Kidney (tissue), 14 donors: ENCODE measurements around the gene SHISA6. TPM values are rescaled to one million over a fixed set of nuclear protein-coding genes. Genes with fewer than 3 reads are reported as not detected.

ENCODE experiments used
- DNase-seq, 5 donors: peaks; one replicate each; pipeline ENCODE4 v3.0.0-alpha.2; 2013 to 2020
- FAIRE-seq: peaks from 2 replicates; lab custom pipeline; 2012; peaks lifted over from hg19 to GRCh38; lab: Jason Lieb, UNC
- H3K27ac ChIP-seq, 2 donors: one replicate each; pipeline ENCODE4 v1.7.0; 2013; ENCODE audit warnings: low read depth in 2 of 2, low read length in 2 of 2, inconsistent platforms in 1 of 2
- H3K27me3 ChIP-seq: one replicate; pipeline ENCODE4 v1.7.1; 2013; ENCODE audit warnings: low read length, inconsistent platforms; ENCODE audit not compliant: control insufficient read depth, insufficient read depth
- H3K36me3 ChIP-seq, 3 donors: one replicate each; pipeline versions ENCODE4 v1.7.0 to v1.7.1; 2013; ENCODE audit warnings: low read length in 3 of 3, control low read depth in 1 of 3, inconsistent platforms in 1 of 3; ENCODE audit not compliant: insufficient read depth in 3 of 3, control insufficient read depth in 2 of 3
- H3K4me1 ChIP-seq, 3 donors: one replicate each; pipeline versions ENCODE4 v1.7.0 to v1.7.1; 2013; ENCODE audit warnings: low read length in 3 of 3, inconsistent platforms in 1 of 3, low read depth in 1 of 3; ENCODE audit not compliant: control insufficient read depth in 2 of 3, insufficient read depth in 2 of 3
- H3K4me3 ChIP-seq, 3 donors: one replicate each; pipeline versions ENCODE4 v1.7.0 to v1.8.1; 2013; ENCODE audit warnings: low read length in 3 of 3, control low read depth in 1 of 3, inconsistent platforms in 1 of 3
- H3K9ac ChIP-seq, 3 donors: one replicate each; pipeline versions ENCODE4 v1.7.0 to v1.7.1; 2013; ENCODE audit warnings: low read length in 3 of 3, control low read depth in 1 of 3, inconsistent platforms in 1 of 3
- H3K9me3 ChIP-seq, 3 donors: one replicate each; pipeline versions ENCODE4 v1.7.0 to v1.7.1; 2013; ENCODE audit warnings: low read length in 3 of 3, control low read depth in 1 of 3, inconsistent platforms in 1 of 3; ENCODE audit not compliant: control insufficient read depth in 2 of 3, insufficient read depth in 1 of 3
- CTCF ChIP-seq: IDR thresholded peaks from 3 replicates; pipeline ENCODE4 v1.5.1; 2012; ENCODE audit warnings: mild to moderate bottlenecking, moderate library complexity, borderline replicate concordance; ENCODE audit not compliant: insufficient read depth; ENCODE audit errors: extremely low read depth
- intact Hi-C: fragments of 100-400 bp; cut with DNase I; formaldehyde crosslinking; loops from one replicate; pipeline ENCODE4 v1.11.1; 2022
- polyA plus RNA-seq: library from polyadenylated mRNA; stranded (reverse); fragments of 350-450 nt; fragmentation: Illumina TruSeq; extraction: RNeasy Lipid Tissue Mini Kit (QIAGEN cat#74804); gene quantifications from one replicate; pipeline ENCODE4 v1.2.3, GENCODE V29; 2014; ENCODE audit warnings: low read depth, low replicate concordance; ENCODE audit not compliant: insufficient read depth
- total RNA-seq: library from RNA; stranded (reverse); fragmentation: NEBNext Ultra II Directional; extraction: Animal tissue kit (Norgen Biotek cat#: 25700); gene quantifications from one replicate; pipeline ENCODE4 v1.2.1, GENCODE V29; 2021
- donor health status: control.
- donor health status: control.
- donor health status: control.
- donor health status: control.
- donor health status: control.
- donor health status: DM: yes; HTN: yes; CAD: no.
- donor health status: Normal renal cell carcinoma (clear cell type).

The SHISA6 gene
- total and polyA plus RNA-seq, 2 donors from 2014 or later, result 0.84 to 1.0 TPM

DNA sequence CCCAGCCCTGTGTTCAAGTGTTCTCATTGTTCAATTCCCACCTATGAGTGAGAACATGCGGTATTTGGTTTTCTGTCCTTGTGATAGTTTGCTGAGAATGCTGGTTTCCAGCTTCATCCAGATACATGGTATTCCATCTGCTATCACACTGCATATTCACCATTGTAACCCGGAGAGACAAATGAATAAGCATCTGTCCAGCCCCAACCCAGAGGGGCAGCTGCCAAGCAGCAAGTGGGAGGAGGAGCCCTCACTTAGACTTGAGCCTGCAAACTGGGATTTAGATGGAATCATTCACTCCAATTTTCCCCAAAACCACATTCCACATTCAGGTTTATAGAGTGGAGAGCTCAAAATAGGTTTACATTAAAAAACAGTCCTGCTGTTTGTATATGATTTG is 41.6 kb downstream of the SHISA6 start:
- no peaks in the 10 kb centered on the region for H3K27me3 ChIP-seq
- H3K9ac ChIP-seq, result no peak overlapping the region
- peaks cover 0 to 2% (median 0%) of the 10 kb centered on the region in 3 donors for H3K9me3 ChIP-seq
- no peak for FAIRE-seq
- peaks cover 0 to 2% (median 0%) of the 10 kb centered on the region in 3 donors for H3K4me1 ChIP-seq
- intact Hi-C loops, result no loop called here
- no peak for TF ChIP-seq CTCF
- H3K36me3 ChIP-seq, result no peaks in the 10 kb centered on the region
- DNase-seq, result no peak
- H3K27ac ChIP-seq, result no peak overlapping the region
- H3K4me3 ChIP-seq, result no peak overlapping the region

GRCh38 chr17:11284811-11285210 is 43.8 kb downstream of the SHISA6 start:
- H3K27me3 ChIP-seq, result no peaks in the 10 kb centered on the region
- DNase-seq (no peak), FAIRE-seq (no peak)
- no peaks in the 10 kb centered on the region for H3K36me3 ChIP-seq
- no peak overlapping the region for H3K4me3 ChIP-seq
- intact Hi-C loops, result no loop called here
- H3K27ac ChIP-seq, result no peak overlapping the region
- H3K9me3 ChIP-seq, result peaks cover 0 to 2% (median 0%) of the 10 kb centered on the region in 3 donors
- no peak for TF ChIP-seq CTCF
- H3K9ac ChIP-seq, result no peak overlapping the region
- no peaks in the 10 kb centered on the region for H3K4me1 ChIP-seq

- intact Hi-C loops, result no loop called here
These were observed 44.9 kb downstream of the SHISA6 start for GRCh38 chr17:11285946-11286345.

More at GRCh38 chr17:11285946-11286345, 44.9 kb downstream of the SHISA6 start:
- H3K9ac ChIP-seq, result no peak overlapping the region
- no peaks in the 10 kb centered on the region for H3K36me3 ChIP-seq
- peaks cover 0 to 2% (median 0%) of the 10 kb centered on the region in 3 donors for H3K9me3 ChIP-seq
- H3K27me3 ChIP-seq, result no peaks in the 10 kb centered on the region
- FAIRE-seq (no peak), DNase-seq (no peak)
- H3K4me3 ChIP-seq, result no peak overlapping the region
- no peak overlapping the region for H3K27ac ChIP-seq
- H3K4me1 ChIP-seq, result no peaks in the 10 kb centered on the region
- TF ChIP-seq CTCF, result no peak
